Endothelial cell (in vitro differentiated cells): Measurements from ENCODE around the gene SCLY. TPM values are rescaled to one million over a fixed set of nuclear protein-coding genes. Genes with fewer than 3 reads are reported as not detected.

Experiments used
- DNase-seq: peaks from one replicate; pipeline ENCODE4 v3.0.0; 2021; ENCODE audit warnings: low spot score
- H3K27ac Mint-ChIP-seq: one replicate; pipeline ENCODE4 v1.8.0; 2021; ENCODE audit warnings: mixed read lengths, inconsistent platforms; ENCODE audit not compliant: unreplicated experiment
- H3K27me3 Mint-ChIP-seq: one replicate; pipeline ENCODE4 v1.8.0; 2021; ENCODE audit warnings: mild to moderate bottlenecking, moderate library complexity, mixed read lengths, inconsistent platforms; ENCODE audit not compliant: unreplicated experiment
- H3K36me3 Mint-ChIP-seq: one replicate; pipeline ENCODE4 v1.8.0; 2021; ENCODE audit warnings: mild to moderate bottlenecking, low read depth, mixed read lengths, inconsistent platforms; ENCODE audit not compliant: unreplicated experiment
- H3K4me1 Mint-ChIP-seq: one replicate; pipeline ENCODE4 v1.8.0; 2021; ENCODE audit warnings: mild to moderate bottlenecking, mixed read lengths, inconsistent platforms; ENCODE audit not compliant: unreplicated experiment
- H3K4me3 Mint-ChIP-seq: one replicate; pipeline ENCODE4 v1.8.0; 2021; ENCODE audit warnings: mild to moderate bottlenecking, mixed read lengths, inconsistent platforms; ENCODE audit not compliant: unreplicated experiment
- H3K9me3 Mint-ChIP-seq: one replicate; pipeline ENCODE4 v1.8.0; 2021; ENCODE audit warnings: mixed read lengths, inconsistent platforms; ENCODE audit not compliant: unreplicated experiment
- total RNA-seq: library from RNA; stranded (reverse); fragmentation: NEBNext Ultra II Directional; extraction: Animal tissue kit (Norgen Biotek cat#: 25700); gene quantifications from one replicate; pipeline ENCODE4 v1.2.1, GENCODE V29; 2021; ENCODE audit not compliant: unreplicated experiment
- TF ChIP-seq, protein P1 (sequence below): fragments of 200-600 bp; sonication (generic); IDR thresholded peaks from one replicate; pipeline ENCODE4 v1.5.0; 2021; ENCODE audit warnings: antibody characterized with exemption; ENCODE audit not compliant: unreplicated experiment

Gene SCLY
- total RNA-seq, 1 donor from 2014 or later, result 17.7 TPM

DNA sequence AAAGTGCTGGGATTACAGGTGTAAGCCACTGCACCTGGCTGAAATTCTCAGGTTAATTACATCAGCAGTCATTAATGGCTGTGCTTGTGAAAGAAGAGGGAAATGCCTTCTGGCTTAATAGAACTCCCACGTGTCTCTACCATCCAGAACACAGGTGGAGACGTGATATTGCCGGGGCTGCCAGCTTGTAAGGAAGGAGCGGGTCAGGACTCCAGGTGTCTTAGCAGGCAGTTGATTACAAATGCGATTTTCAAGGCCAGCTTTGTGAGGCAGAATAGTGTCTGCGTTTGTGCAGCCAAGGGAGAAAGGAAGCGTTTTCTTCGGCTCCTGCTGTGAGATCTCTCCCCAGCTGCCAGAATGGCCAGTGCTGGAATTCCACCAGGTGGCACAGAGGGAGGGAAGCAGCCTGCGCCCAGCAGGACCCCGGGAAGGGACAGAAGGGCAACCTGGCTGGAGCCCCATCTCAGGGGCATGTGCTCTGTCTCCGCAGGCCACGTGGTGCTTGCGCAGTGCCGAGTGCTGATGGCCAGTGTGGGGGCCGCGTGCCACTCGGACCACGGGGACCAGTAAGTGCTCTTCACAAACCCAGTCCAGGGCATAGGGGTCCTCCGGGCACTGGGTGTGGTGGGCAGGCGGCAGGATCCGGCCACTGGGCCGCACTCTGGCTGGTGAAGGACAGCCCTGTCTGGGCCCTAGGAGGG, 35.7 kb downstream of the SCLY start:
- Mint-ChIP-seq H3K9me3 (no peaks in the 10 kb centered on the region), H3K4me3 (no peak overlapping the region), H3K27ac (no peak overlapping the region), H3K4me1 (peaks cover 6% of the 10 kb centered on the region), H3K36me3 (no peaks in the 10 kb centered on the region), H3K27me3 (peaks cover 14% of the 10 kb centered on the region)
- no peak for DNase-seq
- TF ChIP-seq, protein P1, sequence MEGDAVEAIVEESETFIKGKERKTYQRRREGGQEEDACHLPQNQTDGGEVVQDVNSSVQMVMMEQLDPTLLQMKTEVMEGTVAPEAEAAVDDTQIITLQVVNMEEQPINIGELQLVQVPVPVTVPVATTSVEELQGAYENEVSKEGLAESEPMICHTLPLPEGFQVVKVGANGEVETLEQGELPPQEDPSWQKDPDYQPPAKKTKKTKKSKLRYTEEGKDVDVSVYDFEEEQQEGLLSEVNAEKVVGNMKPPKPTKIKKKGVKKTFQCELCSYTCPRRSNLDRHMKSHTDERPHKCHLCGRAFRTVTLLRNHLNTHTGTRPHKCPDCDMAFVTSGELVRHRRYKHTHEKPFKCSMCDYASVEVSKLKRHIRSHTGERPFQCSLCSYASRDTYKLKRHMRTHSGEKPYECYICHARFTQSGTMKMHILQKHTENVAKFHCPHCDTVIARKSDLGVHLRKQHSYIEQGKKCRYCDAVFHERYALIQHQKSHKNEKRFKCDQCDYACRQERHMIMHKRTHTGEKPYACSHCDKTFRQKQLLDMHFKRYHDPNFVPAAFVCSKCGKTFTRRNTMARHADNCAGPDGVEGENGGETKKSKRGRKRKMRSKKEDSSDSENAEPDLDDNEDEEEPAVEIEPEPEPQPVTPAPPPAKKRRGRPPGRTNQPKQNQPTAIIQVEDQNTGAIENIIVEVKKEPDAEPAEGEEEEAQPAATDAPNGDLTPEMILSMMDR, result no peak

DNA sequence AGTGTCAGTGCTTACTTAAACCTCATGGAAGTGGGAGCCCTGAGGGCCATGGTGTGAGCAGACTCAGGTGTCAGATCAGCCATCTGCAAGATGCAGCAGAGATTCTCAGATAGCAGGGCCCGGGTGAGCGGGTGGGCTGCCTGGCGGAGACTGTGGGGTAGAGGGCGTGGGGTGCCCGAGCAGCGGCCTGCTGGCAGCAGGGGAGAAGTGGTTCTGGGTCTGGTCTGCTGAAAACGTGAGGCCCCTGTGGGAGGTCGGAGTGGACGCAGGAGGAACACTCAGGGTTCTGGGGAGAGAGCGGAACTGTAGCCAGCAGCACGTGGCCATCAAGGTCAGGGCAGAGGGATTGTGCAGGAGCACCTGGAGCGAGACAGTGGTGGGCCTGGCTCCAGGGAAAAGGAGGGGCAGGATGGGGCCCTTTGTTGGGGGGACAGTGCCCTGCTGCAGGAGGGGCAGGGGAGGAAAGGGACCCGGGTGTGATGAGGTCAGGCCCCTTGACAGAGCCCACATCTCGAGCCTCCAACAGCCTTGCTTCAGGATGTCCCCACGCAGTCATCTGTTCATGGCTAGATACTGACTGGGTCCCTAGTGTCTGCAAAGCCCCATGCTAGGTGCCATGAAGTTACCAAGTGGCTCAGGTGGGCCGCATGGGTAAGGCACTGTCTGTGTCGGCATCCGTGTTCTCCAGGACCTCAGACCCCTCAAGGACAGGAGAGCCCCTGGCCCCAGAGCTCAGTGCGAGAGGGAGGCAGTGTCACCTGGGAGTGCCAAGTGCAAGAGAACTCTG, 36.6 kb downstream of the SCLY start:
- H3K4me3 Mint-ChIP-seq, result no peak overlapping the region
- no peak for DNase-seq
- H3K9me3 Mint-ChIP-seq, result no peaks in the 10 kb centered on the region
- TF ChIP-seq, protein P1, result no peak
- H3K27me3 Mint-ChIP-seq, result peaks cover 14% of the 10 kb centered on the region
- H3K4me1 Mint-ChIP-seq, result peaks cover 6% of the 10 kb centered on the region
- H3K36me3 Mint-ChIP-seq, result no peaks in the 10 kb centered on the region
- no peak overlapping the region for H3K27ac Mint-ChIP-seq

DNA sequence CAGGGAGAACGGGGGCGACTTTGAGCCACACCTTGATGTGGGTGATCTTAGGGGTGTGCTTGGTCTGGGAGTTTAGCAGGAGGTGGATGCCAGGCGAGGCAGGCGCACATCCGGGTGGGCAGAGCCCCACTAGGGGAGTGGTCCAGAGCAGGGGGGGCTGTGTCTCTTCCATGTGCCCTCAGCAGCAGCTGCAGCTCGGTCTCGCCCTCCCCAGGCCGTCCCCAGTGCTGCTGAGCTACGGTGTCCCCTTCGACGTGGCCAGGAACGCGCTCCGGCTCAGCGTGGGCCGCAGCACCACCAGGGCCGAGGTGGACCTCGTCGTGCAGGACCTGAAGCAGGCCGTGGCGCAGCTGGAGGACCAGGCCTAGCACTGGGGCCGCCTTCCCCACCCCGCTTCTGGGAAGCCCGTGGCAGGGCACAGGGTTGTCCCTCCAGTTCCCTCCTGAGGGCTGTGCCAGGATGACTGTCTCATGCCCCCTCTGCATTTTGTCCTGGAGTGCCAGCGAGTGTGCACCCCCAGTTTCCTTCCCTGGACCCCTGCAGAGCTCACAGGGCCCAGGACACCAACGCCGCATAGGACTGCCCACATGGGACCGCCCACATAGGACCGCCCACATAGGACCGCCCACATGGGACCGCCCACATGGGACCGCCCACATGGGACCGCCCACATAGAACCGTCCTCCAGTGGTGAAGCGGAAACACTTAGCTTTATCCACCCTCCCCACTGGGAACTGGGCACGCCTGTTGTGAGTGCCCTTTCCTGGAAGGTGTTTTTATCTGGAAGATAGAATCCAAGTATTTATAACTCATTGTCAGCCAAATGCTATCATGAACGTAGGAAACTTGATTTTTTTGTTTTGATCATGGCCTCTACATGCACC, 37.4 kb downstream of the SCLY start:
- Mint-ChIP-seq H3K27ac (no peak overlapping the region), H3K36me3 (no peaks in the 10 kb centered on the region)
- TF ChIP-seq, protein P1, result no peak

DNA sequence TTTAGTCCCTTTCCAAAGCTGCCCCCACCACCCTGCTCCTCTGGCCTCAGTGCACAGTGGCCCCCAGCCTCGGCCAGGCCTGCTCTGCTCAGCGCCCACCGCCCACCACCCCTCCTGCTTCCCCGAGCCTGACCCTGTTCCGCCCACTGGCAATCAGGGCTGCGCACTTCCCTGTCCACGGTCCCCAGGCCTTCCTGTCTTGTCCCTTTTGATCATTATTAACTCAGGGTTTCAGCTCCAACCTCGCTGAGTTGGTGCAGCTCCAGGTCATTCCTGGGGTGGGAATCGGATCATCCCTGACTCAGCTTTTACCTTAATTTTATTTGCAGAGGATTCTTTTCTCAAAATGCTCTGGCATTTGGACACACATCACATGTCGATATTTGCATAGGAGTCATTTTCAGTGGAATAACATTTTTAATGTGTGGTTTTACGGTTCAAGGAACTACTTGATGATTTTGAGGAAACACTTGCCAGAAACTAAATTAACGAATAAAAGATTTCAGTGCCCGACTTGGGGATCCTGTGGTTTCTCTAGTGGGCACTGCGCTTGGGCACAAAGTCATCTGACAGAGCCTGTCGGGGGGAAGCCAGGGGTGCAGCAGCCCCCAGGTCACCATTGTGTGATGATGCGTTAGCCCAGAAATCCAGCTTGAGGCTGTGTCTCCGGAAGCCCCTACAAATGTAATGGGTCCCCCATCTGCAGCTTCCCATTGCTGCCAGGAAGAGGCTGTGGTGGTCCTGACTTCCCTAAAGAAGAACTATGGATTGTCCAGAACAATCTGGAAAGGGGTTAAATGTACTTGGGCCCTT, 38.3 kb downstream of the SCLY start:
- Mint-ChIP-seq H3K36me3 (no peaks in the 10 kb centered on the region), H3K4me1 (peaks cover 6% of the 10 kb centered on the region), H3K9me3 (no peaks in the 10 kb centered on the region), H3K27me3 (peaks cover 10% of the 10 kb centered on the region), H3K4me3 (no peak overlapping the region), H3K27ac (no peak overlapping the region)
- DNase-seq, result no peak
- TF ChIP-seq, protein P1, result no peak

More for the DNA sequence above, 37.4 kb downstream of the SCLY start:
- H3K9me3 Mint-ChIP-seq, result no peaks in the 10 kb centered on the region
- no peak overlapping the region for H3K4me3 Mint-ChIP-seq
- H3K27me3 Mint-ChIP-seq, result peaks cover 14% of the 10 kb centered on the region
- peak; percentile 73 for DNase-seq
- peaks cover 6% of the 10 kb centered on the region for H3K4me1 Mint-ChIP-seq
